Activated T-cell treated with anti-CD3 and anti-CD28 coated beads for 1 hour (primary cell): ENCODE results near the gene ARFIP2.

Experiments used
- DNase-seq: peaks from one replicate; pipeline ENCODE4 v3.0.0-alpha.2; 2020; ENCODE audit warnings: low read depth

The ARFIP2 gene

GRCh38 chr11:6482441-6482840, 1.3 kb upstream of the ARFIP2 start:
- DNase-seq: no peak

DNA sequence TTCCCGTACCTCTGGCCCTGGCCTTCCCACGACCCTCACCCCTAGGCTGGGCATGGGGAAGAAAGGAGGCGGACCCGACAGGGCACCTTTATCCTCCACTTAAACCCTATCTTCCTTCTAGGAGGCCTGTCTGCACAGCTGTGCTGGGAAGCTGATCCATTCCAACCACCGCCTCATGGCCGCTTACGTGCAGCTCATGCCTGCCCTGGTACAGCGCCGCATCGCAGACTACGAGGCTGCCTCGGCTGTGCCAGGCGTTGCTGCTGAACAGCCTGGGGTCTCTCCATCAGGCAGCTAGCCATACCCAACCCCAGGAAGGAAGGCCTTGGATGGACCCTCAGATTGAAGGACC, 769 bp upstream of the ARFIP2 start:
- DNase-seq: no peak

DNA sequence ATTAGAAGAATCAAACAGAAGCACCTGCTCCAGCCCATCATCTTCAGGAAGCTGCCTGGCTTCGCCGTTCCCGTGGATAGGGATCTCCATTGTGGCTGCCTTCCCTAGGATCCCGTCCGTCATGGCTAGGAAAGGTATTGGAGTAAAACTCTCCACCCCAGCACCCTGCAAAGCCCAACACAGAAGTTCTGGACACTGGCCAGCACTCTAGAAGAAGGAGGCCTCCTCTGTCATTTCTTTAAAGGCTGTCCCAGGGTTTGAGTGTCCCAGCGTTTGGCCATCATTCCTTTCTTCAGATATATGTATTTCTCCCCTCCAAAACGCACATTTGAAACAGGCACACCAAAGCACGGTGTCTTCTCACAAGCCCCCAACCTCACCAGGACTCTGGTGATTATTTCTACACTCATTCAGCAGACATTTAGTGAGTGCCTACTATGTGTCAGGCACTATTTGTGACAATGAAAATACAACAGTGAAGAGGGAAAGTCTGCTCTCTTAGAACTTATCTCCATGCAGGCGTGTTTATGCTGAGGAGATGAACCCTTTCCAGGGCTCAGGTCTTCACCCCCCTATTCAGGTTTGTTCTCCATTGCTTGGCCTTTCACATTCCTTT, 724 bp downstream of the ARFIP2 start:
- no peak for DNase-seq

GRCh38 chr11:6476571-6476970, 4.6 kb downstream of the ARFIP2 start:
- DNase-seq: no peak

DNA sequence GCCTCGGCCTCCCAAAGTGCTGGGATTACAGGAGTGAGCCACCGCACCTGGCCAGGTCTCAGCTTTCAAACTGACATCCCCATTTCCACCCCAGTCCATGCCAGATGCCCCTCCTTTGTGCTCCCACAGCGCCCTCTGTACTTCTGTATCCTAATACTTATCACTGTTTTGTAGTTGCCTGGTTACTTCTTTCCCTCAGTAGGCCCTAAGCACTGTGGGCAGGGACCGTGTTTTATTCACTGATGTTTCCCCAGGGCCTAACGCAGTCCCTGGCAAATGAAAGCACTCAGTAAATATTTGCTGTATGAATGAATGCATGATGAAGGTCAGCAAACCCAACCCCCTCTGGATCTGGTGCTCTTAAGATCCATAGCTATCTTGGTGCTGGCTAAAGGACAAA, 5.2 kb downstream of the ARFIP2 start:
- no peak for DNase-seq

GRCh38 chr11:6474806-6475500, 6.2 kb downstream of the ARFIP2 start:
- no peak for DNase-seq

- no peak for DNase-seq
Observed at GRCh38 chr11:6474413-6474792, 6.7 kb downstream of the ARFIP2 start.

GRCh38 chr11:6473451-6474412, 7.4 kb downstream of the ARFIP2 start, which contains the start of gene TRIM3:
Gene TRIM3, minus strand, starts transcription at chr11:6473941. Its CDS starts 8,246 bp downstream, at chr11:6465695.
- DNase-seq: peak; percentile 67

DNA sequence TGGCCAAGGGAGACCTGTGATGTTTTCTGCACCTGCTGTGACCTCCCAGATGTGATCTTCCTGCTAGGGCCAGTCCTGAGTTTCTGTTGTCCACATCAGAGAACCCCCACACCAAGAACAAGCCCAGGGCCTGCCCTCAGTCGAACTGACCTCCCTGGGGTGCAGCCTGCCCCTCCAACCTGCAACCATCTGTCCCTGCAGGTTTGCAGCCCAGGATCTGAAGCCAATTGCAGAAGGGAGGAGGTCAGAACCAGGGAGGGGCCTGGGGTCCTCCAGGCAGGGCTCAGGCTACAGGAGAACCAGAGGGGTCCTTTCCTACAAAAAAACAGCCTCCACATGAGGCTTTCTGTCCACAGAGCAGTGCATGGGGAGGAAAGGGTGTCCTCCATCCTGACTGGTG, 8.2 kb downstream of the ARFIP2 start:
- no peak for DNase-seq

DNA sequence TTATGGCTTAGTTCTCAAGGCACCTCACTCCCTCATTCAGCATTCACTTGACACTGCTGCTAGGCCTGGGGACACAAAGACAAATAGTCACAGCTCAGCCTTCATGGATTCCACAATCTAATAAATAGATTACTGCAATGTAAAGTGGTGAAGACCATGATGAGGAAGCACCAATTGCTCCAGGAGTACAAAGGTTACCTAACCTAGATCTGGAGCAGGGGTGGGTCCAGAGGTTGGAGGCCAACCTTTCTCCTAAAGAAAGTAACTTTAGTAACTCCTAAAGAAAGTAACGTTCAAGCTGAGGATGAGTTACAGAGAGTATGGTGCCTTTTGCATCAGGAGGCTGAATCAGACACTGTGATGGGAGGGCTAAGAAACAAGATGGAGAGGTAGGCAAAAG, 11.5 kb downstream of the ARFIP2 start:
- no peak for DNase-seq

GRCh38 chr11:6468712-6469495, 12.2 kb downstream of the ARFIP2 start:
- no peak for DNase-seq

DNA sequence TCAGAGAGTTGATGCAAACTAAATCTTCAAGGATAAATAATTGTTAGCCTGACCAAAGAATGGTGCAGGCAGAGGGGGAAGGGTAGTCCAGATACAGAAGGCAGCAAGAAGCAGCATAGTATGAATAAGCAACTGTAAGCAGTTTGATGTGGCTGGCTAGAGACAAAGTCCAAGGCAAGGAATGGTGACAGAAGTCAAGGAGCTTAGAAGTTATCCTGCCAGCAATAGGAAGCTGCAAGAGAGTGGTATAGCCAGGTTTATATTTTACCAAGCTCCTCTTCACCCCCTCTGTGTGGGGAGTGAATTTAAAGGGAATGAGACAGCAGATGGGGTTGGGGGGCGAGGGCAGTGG, 22.1 kb downstream of the ARFIP2 start:
- no peak for DNase-seq

- DNase-seq: no peak
Observed at GRCh38 chr11:6458352-6459098, 22.6 kb downstream of the ARFIP2 start.

DNA sequence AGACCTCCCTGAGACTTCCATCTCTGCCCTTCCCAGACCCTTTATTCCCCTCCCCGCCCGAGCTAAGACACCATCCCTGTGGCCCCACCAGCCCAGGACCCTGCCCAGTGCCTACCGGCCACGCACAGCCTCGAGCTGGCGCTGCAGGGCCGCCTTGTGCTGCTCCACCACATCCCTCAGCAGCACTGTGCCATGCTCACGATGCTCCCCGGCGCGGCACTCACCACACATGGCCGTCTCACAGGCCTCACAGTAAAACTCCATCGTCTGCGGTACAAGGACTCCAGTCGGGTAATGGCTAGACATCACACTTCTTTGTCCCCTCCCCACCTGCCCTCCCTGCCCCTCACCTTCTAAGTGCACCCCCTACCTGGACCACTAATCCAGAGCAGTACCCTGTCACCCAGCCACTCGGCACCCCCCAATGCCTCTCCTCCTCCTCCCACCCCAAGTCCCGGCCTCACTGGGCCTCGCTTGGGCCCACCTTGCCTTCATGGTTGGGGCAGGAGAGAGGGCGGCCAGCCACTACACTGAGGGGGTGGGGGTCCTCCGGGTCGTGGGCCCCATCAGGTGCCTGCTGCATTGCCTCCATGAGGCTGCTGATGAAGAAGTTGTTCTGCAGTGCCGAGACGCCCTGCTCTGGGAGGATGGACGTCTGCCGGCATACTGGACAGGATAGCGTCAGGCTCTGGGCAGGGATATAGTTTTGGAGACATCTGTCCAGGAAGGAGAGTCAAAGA, 23.4 kb downstream of the ARFIP2 start:
- DNase-seq: no peak

GRCh38 chr11:6456361-6457073, 24.6 kb downstream of the ARFIP2 start:
- DNase-seq: no peak

- DNase-seq: no peak
Observed at GRCh38 chr11:6455070-6455469, 26.1 kb downstream of the ARFIP2 start.

DNA sequence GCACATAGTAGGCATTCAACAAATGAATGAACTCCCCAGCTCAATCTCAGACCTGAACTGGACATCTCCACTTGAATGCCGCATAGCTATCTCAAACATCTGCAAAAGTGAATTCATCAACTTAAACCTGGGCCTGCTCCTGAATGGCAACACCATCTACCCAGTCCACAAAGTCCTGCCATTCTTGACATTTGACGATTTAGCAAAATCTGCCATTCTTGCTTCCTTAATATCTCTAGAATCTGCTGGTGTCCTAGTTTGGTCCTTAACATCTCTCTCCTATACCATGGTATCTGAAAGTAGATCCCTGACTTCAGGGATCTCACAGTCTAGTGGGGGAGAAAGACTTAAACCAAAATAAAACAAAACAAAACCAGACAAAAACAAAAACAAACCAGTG, 28.0 kb downstream of the ARFIP2 start:
- DNase-seq: no peak

DNA sequence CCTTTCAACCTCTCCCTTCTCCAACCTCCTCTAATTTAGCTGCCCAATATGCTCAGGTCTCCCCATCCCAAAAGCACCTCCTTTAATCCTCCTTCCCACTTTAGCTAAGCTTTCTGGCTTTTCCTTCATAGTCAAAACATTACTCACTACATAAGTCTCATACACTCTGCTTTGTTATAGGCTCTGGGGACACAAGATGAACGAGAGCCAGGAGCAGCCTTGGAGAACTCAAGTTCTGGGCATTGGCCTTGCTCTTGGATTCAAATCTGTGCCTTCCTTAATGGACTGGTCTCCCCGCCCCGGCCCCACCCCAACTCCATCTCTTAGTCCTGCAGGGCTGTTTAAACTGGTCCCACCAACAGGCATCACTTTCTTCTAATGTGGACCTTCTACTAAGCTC, 28.9 kb downstream of the ARFIP2 start:
- no peak for DNase-seq

DNA sequence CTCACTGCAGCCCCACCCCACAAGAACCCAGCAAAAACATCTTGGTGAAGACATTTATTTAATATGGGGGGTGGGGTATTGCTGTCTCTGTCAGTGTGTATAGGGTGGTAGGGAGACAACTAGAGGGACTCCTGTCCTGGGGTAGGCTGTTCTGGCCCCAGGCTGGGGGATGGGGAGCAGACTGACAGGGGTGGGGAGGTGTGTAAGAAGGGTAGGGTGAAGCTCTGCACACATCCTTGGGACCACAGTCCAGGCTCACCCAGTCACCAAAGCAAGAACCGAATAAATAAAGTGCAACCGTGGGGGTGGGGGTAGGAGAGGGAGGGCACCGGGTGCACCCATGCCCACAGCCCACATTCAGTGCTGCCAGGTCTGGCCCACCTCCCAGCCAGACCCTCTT, 32.6 kb downstream of the ARFIP2 start:
- DNase-seq: no peak
